Neuronal stem cell (in vitro differentiated cells): Measurements from ENCODE around the gene MSH2.

Source experiments
- DNase-seq: peaks from one replicate; pipeline ENCODE4 v3.0.0-alpha.2; 2013; ENCODE audit warnings: low spot score
- H2AFZ ChIP-seq: one replicate; pipeline ENCODE4 v1.6.1; 2013; ENCODE audit warnings: mild to moderate bottlenecking, low read length, inconsistent platforms
- H2AK5ac ChIP-seq: 2 replicates; pipeline ENCODE4 v1.6.1; 2013; ENCODE audit warnings: low read depth, mild to moderate bottlenecking, inconsistent platforms, low read length, moderate library complexity, mixed read lengths
- H2BK120ac ChIP-seq: 2 replicates; pipeline ENCODE4 v1.6.1; 2013; ENCODE audit warnings: low read depth, mild to moderate bottlenecking, inconsistent platforms, low read length, moderate library complexity, mixed read lengths
- H2BK12ac ChIP-seq: one replicate; pipeline ENCODE4 v1.6.1; 2013; ENCODE audit warnings: low read length, inconsistent platforms
- H2BK15ac ChIP-seq: 2 replicates; pipeline ENCODE4 v1.6.1; 2013; ENCODE audit warnings: mild to moderate bottlenecking, low read length, inconsistent platforms, mixed read lengths
- H2BK5ac ChIP-seq: one replicate; pipeline ENCODE4 v1.6.1; 2013; ENCODE audit warnings: inconsistent platforms, mild to moderate bottlenecking, low read length, moderate library complexity
- H3K14ac ChIP-seq: one replicate; pipeline ENCODE4 v1.6.1; 2013; ENCODE audit warnings: low read length, inconsistent platforms
- H3K18ac ChIP-seq: 2 replicates; pipeline ENCODE4 v1.6.1; 2013; ENCODE audit warnings: low read length, inconsistent platforms
- H3K23ac ChIP-seq: 2 replicates; pipeline ENCODE4 v1.6.1; 2013; ENCODE audit warnings: low read depth, mild to moderate bottlenecking, mixed read lengths, low read length, inconsistent platforms; ENCODE audit not compliant: poor library complexity
- H3K27ac ChIP-seq: replicated peaks from 3 replicates; pipeline ENCODE4 v1.5.1; 2013; ENCODE audit warnings: low read length, inconsistent platforms
- H3K27me3 ChIP-seq, 3 experiments: 2 replicates each; pipeline ENCODE4 v1.6.1; 2013; ENCODE audit warnings: low read length in 3 of 3, mild to moderate bottlenecking in 2 of 3, inconsistent platforms in 1 of 3, low read depth in 1 of 3, mixed read lengths in 1 of 3, moderate library complexity in 1 of 3; ENCODE audit not compliant: control insufficient read depth in 3 of 3, insufficient read depth in 3 of 3
- H3K36me3 ChIP-seq, 2 donors: replicated peaks in 1 of 2; 2 replicates each; pipeline ENCODE4 v1.6.1; 2013; ENCODE audit warnings: low read length in 2 of 2; ENCODE audit not compliant: control insufficient read depth in 2 of 2, insufficient read depth in 2 of 2
- H3K4ac ChIP-seq: 2 replicates; pipeline ENCODE4 v1.6.1; 2013; ENCODE audit warnings: inconsistent platforms, mild to moderate bottlenecking, low read length, moderate library complexity
- H3K4me1 ChIP-seq, 2 donors: 1 replicate in 1 of 2; 2 replicates in 1 of 2; pipeline ENCODE4 v1.6.1; 2013; ENCODE audit warnings: low read length in 2 of 2, low read depth in 1 of 2; ENCODE audit not compliant: control insufficient read depth in 2 of 2, insufficient read depth in 1 of 2
- H3K4me2 ChIP-seq: one replicate; pipeline ENCODE4 v1.6.1; 2013; ENCODE audit warnings: mild to moderate bottlenecking, low read length, inconsistent platforms; ENCODE audit not compliant: insufficient read depth, poor library complexity, severe bottlenecking
- H3K4me3 ChIP-seq, 2 donors: 2 replicates each; pipeline ENCODE4 v1.5.1; 2013; ENCODE audit warnings: low read length in 2 of 2, mild to moderate bottlenecking in 2 of 2, inconsistent platforms in 1 of 2, moderate library complexity in 1 of 2
- H3K79me1 ChIP-seq: one replicate; pipeline ENCODE4 v1.6.1; 2013; ENCODE audit warnings: low read depth, mild to moderate bottlenecking, inconsistent platforms, low read length, moderate library complexity
- H3K9ac ChIP-seq: one replicate; pipeline ENCODE4 v1.6.1; 2013; ENCODE audit warnings: mild to moderate bottlenecking, low read depth, low read length, inconsistent platforms; ENCODE audit not compliant: poor library complexity
- H3K9me3 ChIP-seq, 2 donors: replicated peaks in 1 of 2; 2 replicates each; pipeline versions ENCODE3 to v1.6.1; 2013; ENCODE audit warnings: low read length in 2 of 2, mild to moderate bottlenecking in 2 of 2, inconsistent platforms in 1 of 2, low read depth in 1 of 2, mixed read lengths in 1 of 2, moderate library complexity in 1 of 2; ENCODE audit not compliant: control insufficient read depth in 2 of 2, insufficient read depth in 1 of 2
- H4K8ac ChIP-seq: one replicate; pipeline ENCODE4 v1.6.1; 2013; ENCODE audit warnings: low read depth, mild to moderate bottlenecking, inconsistent platforms, low read length, moderate library complexity
- H4K91ac ChIP-seq: one replicate; pipeline ENCODE4 v1.6.1; 2013; ENCODE audit warnings: low read length, low read depth, mild to moderate bottlenecking, inconsistent platforms; ENCODE audit not compliant: poor library complexity
- WGBS, 2 donors: extraction: QIAGEN DNeasy Blood & Tissue Kit; methylation state at CpG; one replicate each; pipeline ENCODE4 v1.1.7; 2013; ENCODE audit warnings: missing lambda C conversion rate in 2 of 2, mixed read lengths in 1 of 2; ENCODE audit not compliant: insufficient read length in 2 of 2, insufficient replicate concordance in 1 of 2; ENCODE audit errors: extremely low coverage in 2 of 2; 5-methylcytosine and 5-hydroxymethylcytosine counted together

The MSH2 gene

GRCh38 chr2:47402555-47402804 is 476 bp upstream of the MSH2 start:
- Histone ChIP-seq H3K27ac (peak overlapping the region; percentile 6), H3K23ac (no peak overlapping the region), H3K18ac (peak overlapping the region; percentile 80), H3K36me3 (peaks cover 3 to 35% of the 10 kb centered on the region in 2 donors), H3K4me3 (peak overlapping the region; percentile 63 to 89), H2BK15ac (no peak overlapping the region), H3K79me1 (peaks cover 5% of the 10 kb centered on the region), H2AK5ac (no peak overlapping the region), H2AFZ (peak overlapping the region; percentile 97), H3K4me1 (peaks cover 0 to 3% of the 10 kb centered on the region in 2 donors), H3K27me3 (no peaks in the 10 kb centered on the region), H4K91ac (no peak overlapping the region), H3K9ac (no peak overlapping the region), H2BK120ac (no peak overlapping the region), H3K4me2 (peak overlapping the region; percentile 64), H2BK5ac (no peak overlapping the region), H3K9me3 (peaks cover 2 to 20% of the 10 kb centered on the region in 2 donors), H3K14ac (no peak overlapping the region), H3K4ac (no peak overlapping the region), H4K8ac (no peak overlapping the region), H2BK12ac (no peak overlapping the region)
- no CpG with 5 or more reads among the region's 8 CpGs for WGBS, 2 donors
- no peak for DNase-seq

DNA sequence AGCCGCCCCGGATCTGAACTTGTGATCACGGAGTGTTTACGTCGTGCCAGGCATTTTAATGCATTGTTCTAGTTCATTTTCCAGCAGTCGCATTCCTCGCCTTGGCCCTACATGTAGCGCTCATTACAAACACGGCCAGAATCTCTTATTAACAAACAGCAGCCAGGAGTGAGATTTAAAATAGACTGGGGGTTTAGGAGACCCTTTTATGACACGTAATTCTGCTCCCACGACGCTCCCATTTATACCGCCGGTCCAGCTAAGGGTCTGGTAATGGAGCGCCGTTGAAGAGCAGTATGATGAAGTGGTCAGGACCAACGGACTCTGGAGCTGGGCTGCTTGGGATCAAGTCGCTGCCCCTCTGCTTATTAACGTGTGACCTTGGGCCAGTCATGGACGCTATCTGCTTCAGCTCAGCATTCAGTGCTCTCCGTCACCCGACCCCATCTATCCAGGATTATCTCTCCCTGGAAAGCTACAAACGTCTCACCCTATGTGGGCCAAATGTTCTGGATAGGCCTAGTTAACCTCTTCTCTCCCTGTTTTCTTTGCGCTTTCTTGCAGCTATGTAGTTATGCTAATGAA is 745 bp downstream of the MSH2 start:
- peak overlapping the region; percentile 99 for H2AK5ac ChIP-seq
- H3K18ac ChIP-seq = peak overlapping the region; percentile 100
- H2BK5ac ChIP-seq = peak overlapping the region; percentile 66
- H3K4me1 ChIP-seq = peaks cover 0 to 3% of the 10 kb centered on the region in 2 donors
- no peak overlapping the region for H2BK120ac ChIP-seq
- H3K9me3 ChIP-seq = peaks cover 2 to 25% of the 10 kb centered on the region in 2 donors
- H2BK15ac ChIP-seq = peak overlapping the region; percentile 92
- H3K27ac ChIP-seq = peak overlapping the region; percentile 85
- peak overlapping the region; percentile 64 for H3K4me2 ChIP-seq
- peak overlapping the region; percentile 99 for H3K14ac ChIP-seq
- H3K23ac ChIP-seq = no peak overlapping the region
- H3K27me3 ChIP-seq = no peaks in the 10 kb centered on the region
- H2BK12ac ChIP-seq = no peak overlapping the region
- no peak overlapping the region for H3K4ac ChIP-seq
- H4K91ac ChIP-seq = peak overlapping the region; percentile 85
- H3K9ac ChIP-seq = peak overlapping the region; percentile 98
- no peak for DNase-seq
- WGBS, 2 donors = no CpG with 5 or more reads among the region's 24 CpGs
- peak overlapping the region; percentile 82 for H4K8ac ChIP-seq
- H3K4me3 ChIP-seq = peak overlapping the region; percentile 89 to 91
- H3K36me3 ChIP-seq = peaks cover 3 to 47% of the 10 kb centered on the region in 2 donors
- peaks cover 4% of the 10 kb centered on the region for H3K79me1 ChIP-seq
- H2AFZ ChIP-seq = peak overlapping the region; percentile 97

- no peak overlapping the region for H2BK15ac ChIP-seq
- peaks cover 2 to 25% of the 10 kb centered on the region in 2 donors for H3K9me3 ChIP-seq
- WGBS, 2 donors = no CpG with 5 or more reads among the region's 10 CpGs
- peaks cover 3 to 53% of the 10 kb centered on the region in 2 donors for H3K36me3 ChIP-seq
- H4K8ac ChIP-seq = no peak overlapping the region
- H3K4me1 ChIP-seq = peaks cover 0 to 3% of the 10 kb centered on the region in 2 donors
- H3K27me3 ChIP-seq = no peaks in the 10 kb centered on the region
- no peak overlapping the region for H3K9ac ChIP-seq
- H3K18ac ChIP-seq = no peak overlapping the region
- peak overlapping the region; percentile 52 to 89 for H3K4me3 ChIP-seq
- peak overlapping the region; percentile 12 for H3K4me2 ChIP-seq
- DNase-seq = no peak
- no peak overlapping the region for H4K91ac ChIP-seq
- no peak overlapping the region for H2BK12ac ChIP-seq
- no peak overlapping the region for H3K14ac ChIP-seq
- peaks cover 4% of the 10 kb centered on the region for H3K79me1 ChIP-seq
- H2BK120ac ChIP-seq = no peak overlapping the region
- no peak overlapping the region for H3K27ac ChIP-seq
- H3K23ac ChIP-seq = no peak overlapping the region
- H2AK5ac ChIP-seq = no peak overlapping the region
- H2BK5ac ChIP-seq = no peak overlapping the region
- H2AFZ ChIP-seq = no peak overlapping the region
- H3K4ac ChIP-seq = no peak overlapping the region
Observed at GRCh38 chr2:47404356-47404755, 1.4 kb downstream of the MSH2 start.

DNA sequence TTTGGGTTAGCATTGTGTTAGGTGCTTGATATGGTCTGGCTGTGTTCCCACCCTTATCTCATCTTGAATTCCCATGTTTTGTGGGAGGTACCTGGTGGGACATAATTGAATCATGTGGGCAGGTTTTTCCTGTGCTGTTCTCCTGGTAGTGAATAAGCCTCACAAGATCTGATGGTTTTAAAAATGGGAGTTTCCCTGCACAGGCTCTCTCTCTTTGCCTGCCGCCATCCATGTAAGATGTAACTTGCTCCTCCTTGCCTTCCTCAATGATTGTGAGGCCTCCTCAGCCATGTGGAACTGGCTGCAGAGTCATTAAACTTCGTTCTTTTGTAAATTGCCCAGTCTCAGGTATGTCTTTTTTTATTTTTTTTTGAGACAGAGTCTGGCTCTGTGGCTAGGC is 2.8 kb downstream of the MSH2 start:
- H2AK5ac ChIP-seq = no peak overlapping the region
- DNase-seq = no peak
- no peak overlapping the region for H3K18ac ChIP-seq
- no peak overlapping the region for H3K14ac ChIP-seq
- H3K4ac ChIP-seq = no peak overlapping the region
- no peak overlapping the region for H2BK15ac ChIP-seq
- no peak overlapping the region for H3K4me2 ChIP-seq
- no CpG with 5 or more reads among the region's 2 CpGs for WGBS, 2 donors
- H4K8ac ChIP-seq = no peak overlapping the region
- H2BK120ac ChIP-seq = no peak overlapping the region
- H3K9me3 ChIP-seq = peaks cover 2 to 25% of the 10 kb centered on the region in 2 donors
- no peak overlapping the region for H4K91ac ChIP-seq
- peaks cover 4% of the 10 kb centered on the region for H3K79me1 ChIP-seq
- H3K23ac ChIP-seq = no peak overlapping the region
- peaks cover 3 to 65% of the 10 kb centered on the region in 2 donors for H3K36me3 ChIP-seq
- no peak overlapping the region for H3K4me3 ChIP-seq
- H2BK5ac ChIP-seq = no peak overlapping the region
- no peak overlapping the region for H2AFZ ChIP-seq
- no peaks in the 10 kb centered on the region for H3K27me3 ChIP-seq
- no peak overlapping the region for H3K27ac ChIP-seq
- H3K4me1 ChIP-seq = peaks cover 0 to 3% of the 10 kb centered on the region in 2 donors
- H3K9ac ChIP-seq = no peak overlapping the region
- no peak overlapping the region for H2BK12ac ChIP-seq
